Mucosa of descending colon (tissue), 3 donors: ENCODE measurements around the gene GPR78. TPM values are rescaled to one million over a fixed set of nuclear protein-coding genes. Genes with fewer than 3 reads are reported as not detected.

Source experiments
- ATAC-seq: fragments of 200-7000 bp; cut with Tn5 transposase; one replicate; pipeline ENCODE4 v1.9.1; 2020; ENCODE audit warnings: mild to moderate bottlenecking, moderate library complexity
- DNase-seq, 3 donors: peaks; one replicate each; pipeline ENCODE4 v3.0.0-alpha.2; 2020
- H3K36me3 ChIP-seq: fragments of 200-600 bp; one replicate; pipeline ENCODE4 v1.8.0; 2021; ENCODE audit warnings: low read depth, mild to moderate bottlenecking
- H3K4me1 ChIP-seq: fragments of 200-600 bp; one replicate; pipeline ENCODE4 v1.8.0; 2021; ENCODE audit warnings: low read depth, mild to moderate bottlenecking
- H3K4me3 ChIP-seq: fragments of 200-600 bp; one replicate; pipeline ENCODE4 v1.8.0; 2021; ENCODE audit warnings: mild to moderate bottlenecking
- H3K9me3 ChIP-seq: fragments of 200-600 bp; one replicate; pipeline ENCODE4 v1.8.0; 2021; ENCODE audit warnings: mild to moderate bottlenecking
- intact Hi-C, 2 donors: fragments of 100-400 bp; cut with DNase I in 1 of 2; cut with micrococcal nuclease in 1 of 2; formaldehyde crosslinking; loops; one replicate each; pipeline versions ENCODE4 v1.11.0 to v1.11.1; 2022; cut with DNase I, micrococcal nuclease
- total RNA-seq, 3 donors: library from RNA; stranded (reverse); fragmentation: NEBNext Ultra II Directional in 2 of 3; extraction: Animal tissue kit (Norgen Biotek cat#: 25700) in 2 of 3; gene quantifications; one replicate each; pipeline versions ENCODE4 v1.2.1 to v1.2.4, GENCODE V29; 2021 to 2023
- TF ChIP-seq, protein P1 (sequence below): fragments of 200-600 bp; IDR thresholded peaks from one replicate; pipeline ENCODE4 v1.8.0; 2022; ENCODE audit warnings: antibody characterized with exemption, mild to moderate bottlenecking
- donor health status: DM: no; HTN: no; CAD: no; lungs with moderate emphysema.
- donor health status: DM: no; HTN: no; CAD: no.
- donor health status: DM: no; HTN: yes; CAD: no.

GPR78 gene
- total RNA-seq, 3 donors from 2014 or later, result 0.19 TPM; not detected in 2

DNA sequence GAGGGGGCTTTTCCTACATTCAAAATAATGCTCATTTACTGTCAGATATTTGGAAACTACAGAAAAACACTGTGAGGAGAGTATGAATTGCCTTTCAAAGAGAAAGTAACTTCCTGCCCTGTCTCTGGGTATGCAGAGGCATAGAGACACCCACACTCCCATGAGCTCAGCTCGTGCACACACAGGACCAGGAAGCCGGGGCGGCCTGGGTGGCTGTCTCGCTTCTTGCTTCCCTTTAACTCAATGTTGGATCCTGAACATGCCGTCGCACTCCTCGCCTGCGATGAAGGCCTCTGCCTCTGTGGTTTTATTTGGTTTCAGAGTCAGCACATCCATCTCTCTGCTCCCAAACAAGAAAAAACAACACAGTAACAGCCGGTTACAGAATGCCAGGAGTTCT is 40.1 kb upstream of the GPR78 start:
- Histone ChIP-seq H3K9me3 (no peaks in the 10 kb centered on the region), H3K36me3 (no peaks in the 10 kb centered on the region), H3K4me3 (no peak overlapping the region), H3K4me1 (no peaks in the 10 kb centered on the region)
- intact Hi-C loops, result no loop called here
- DNase-seq (no peak), ATAC-seq (no peak)
- TF ChIP-seq, protein P1, sequence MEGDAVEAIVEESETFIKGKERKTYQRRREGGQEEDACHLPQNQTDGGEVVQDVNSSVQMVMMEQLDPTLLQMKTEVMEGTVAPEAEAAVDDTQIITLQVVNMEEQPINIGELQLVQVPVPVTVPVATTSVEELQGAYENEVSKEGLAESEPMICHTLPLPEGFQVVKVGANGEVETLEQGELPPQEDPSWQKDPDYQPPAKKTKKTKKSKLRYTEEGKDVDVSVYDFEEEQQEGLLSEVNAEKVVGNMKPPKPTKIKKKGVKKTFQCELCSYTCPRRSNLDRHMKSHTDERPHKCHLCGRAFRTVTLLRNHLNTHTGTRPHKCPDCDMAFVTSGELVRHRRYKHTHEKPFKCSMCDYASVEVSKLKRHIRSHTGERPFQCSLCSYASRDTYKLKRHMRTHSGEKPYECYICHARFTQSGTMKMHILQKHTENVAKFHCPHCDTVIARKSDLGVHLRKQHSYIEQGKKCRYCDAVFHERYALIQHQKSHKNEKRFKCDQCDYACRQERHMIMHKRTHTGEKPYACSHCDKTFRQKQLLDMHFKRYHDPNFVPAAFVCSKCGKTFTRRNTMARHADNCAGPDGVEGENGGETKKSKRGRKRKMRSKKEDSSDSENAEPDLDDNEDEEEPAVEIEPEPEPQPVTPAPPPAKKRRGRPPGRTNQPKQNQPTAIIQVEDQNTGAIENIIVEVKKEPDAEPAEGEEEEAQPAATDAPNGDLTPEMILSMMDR, result no peak

DNA sequence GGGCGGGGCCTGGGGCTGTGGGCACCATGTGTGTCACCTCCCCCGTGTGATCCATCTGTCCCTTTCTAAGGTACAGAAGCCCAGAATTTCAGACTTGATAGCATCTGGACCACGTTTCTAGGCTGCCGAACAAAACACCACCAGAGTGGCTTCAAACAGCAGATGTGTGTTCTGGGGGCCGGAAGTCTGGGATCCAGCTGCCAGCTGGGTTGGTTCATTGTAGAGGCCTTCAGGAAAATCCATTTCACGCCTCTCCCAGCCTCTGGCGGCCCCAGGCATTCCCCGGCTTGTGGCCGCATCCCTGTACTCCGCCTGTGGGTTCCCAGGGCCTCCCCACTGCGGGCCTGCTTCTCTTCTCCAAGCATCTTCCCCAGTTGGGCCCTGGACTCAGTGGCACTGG is 39.6 kb upstream of the GPR78 start:
- TF ChIP-seq, protein P1, result no peak
- ATAC-seq, result no peak
- Histone ChIP-seq H3K9me3 (no peaks in the 10 kb centered on the region), H3K4me3 (no peak overlapping the region), H3K4me1 (no peaks in the 10 kb centered on the region), H3K36me3 (no peaks in the 10 kb centered on the region)
- intact Hi-C loops, result no loop called here
- no peak for DNase-seq

DNA sequence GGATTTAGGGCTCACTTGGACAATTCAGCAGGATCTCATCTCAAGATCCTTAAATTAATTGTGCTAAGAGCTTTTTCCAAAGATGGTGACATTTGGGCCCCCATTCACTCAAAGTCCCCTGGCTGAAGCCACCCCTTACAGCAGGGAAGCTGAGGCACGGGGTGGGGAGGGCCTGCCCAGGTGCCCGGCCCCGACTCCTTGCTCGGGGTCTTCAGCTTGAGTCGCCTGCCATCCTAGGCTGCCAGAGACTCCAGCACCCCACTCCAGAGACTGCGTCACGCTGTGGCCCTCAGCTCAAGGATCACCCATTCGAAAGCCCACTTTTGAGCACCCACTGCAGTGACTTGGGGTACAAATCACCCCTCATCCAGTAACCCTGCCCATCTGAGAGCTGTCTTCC is 39.2 kb upstream of the GPR78 start:
- ATAC-seq (no peak), DNase-seq (no peak)
- intact Hi-C loops, result no loop called here
- H3K4me3 ChIP-seq, result no peak overlapping the region
- TF ChIP-seq, protein P1, result no peak
- no peaks in the 10 kb centered on the region for H3K36me3 ChIP-seq
- H3K9me3 ChIP-seq, result no peaks in the 10 kb centered on the region
- no peaks in the 10 kb centered on the region for H3K4me1 ChIP-seq

DNA sequence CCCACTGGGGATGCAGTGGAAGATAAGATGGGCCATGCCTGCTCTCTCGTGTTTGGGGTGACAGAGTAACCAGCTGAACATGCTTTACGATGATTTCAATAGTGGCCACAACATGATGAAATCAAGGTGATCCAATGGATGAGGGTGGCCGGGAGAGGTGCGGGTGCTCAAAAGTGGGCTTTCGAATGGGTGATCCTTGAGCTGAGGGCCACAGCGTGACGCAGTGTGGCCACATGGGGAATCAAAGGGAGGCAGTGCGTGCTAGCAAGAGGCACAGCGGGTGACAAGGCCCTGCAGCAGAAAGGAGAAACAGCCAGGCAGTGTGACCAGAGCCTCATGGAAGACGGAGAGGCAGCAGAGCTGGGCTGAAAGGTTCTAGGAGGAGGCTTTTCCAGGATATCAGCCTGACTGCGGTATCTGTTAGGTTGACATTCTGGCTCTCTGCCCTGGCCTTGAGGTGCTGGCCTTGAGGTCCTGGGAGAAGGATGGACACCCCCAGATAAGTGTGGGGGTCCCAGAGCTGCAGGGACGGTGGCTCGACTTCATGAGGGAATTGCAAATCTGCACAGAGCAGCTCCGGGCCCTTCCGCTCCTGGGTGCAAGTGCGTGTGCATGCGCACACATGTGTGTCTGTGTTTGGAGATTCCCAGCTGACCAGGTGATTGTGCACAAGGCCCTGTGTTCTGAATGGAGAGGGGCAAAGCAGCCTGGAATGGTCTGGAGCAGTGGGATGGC is 38.0 kb upstream of the GPR78 start:
- TF ChIP-seq, protein P1, result no peak
- H3K4me3 ChIP-seq, result no peak overlapping the region
- H3K9me3 ChIP-seq, result no peaks in the 10 kb centered on the region
- no peak for DNase-seq
- no peak for ATAC-seq
- no peaks in the 10 kb centered on the region for H3K36me3 ChIP-seq
- no peaks in the 10 kb centered on the region for H3K4me1 ChIP-seq
- intact Hi-C loops, result no loop called here

GRCh38 chr4:8542776-8543525 is 37.2 kb upstream of the GPR78 start:
- no peak for DNase-seq
- no peak overlapping the region for H3K4me3 ChIP-seq
- no peaks in the 10 kb centered on the region for H3K9me3 ChIP-seq
- intact Hi-C loops, result no loop called here
- no peaks in the 10 kb centered on the region for H3K36me3 ChIP-seq
- TF ChIP-seq, protein P1, result no peak
- no peaks in the 10 kb centered on the region for H3K4me1 ChIP-seq
- no peak for ATAC-seq
